Stromal cell of bone marrow (primary cell): ENCODE results near the gene MSRB1.
"Not testable (repeated sequence)": the region's sequence is repeated elsewhere in the genome, so short reads cannot be mapped to it uniquely, and the experiment has no call there.

ENCODE experiments used
- DNase-seq: peaks from one replicate; pipeline ENCODE4 v3.0.0-alpha.2; 2012; ENCODE audit warnings: low read depth

MSRB1 gene

GRCh38 chr16:1915732-1916639 lies 27.0 kb downstream of the MSRB1 start:
- DNase-seq: no peak

GRCh38 chr16:1914988-1915387 lies 28.0 kb downstream of the MSRB1 start:
- no peak for DNase-seq

GRCh38 chr16:1914084-1914608 lies 28.9 kb downstream of the MSRB1 start:
- no peak for DNase-seq

GRCh38 chr16:1913327-1914083 lies 29.5 kb downstream of the MSRB1 start:
- no peak for DNase-seq

GRCh38 chr16:1912215-1912543 lies 30.8 kb downstream of the MSRB1 start:
- DNase-seq: no peak

GRCh38 chr16:1911467-1912214 lies 31.4 kb downstream of the MSRB1 start:
- DNase-seq: no peak

- DNase-seq: no peak
Measured at GRCh38 chr16:1909561-1910231, 33.3 kb downstream of the MSRB1 start.

GRCh38 chr16:1908983-1909382 lies 34.0 kb downstream of the MSRB1 start:
- no peak for DNase-seq

GRCh38 chr16:1908184-1908583 lies 34.8 kb downstream of the MSRB1 start:
- no peak for DNase-seq

- no peak for DNase-seq
Measured at GRCh38 chr16:1907226-1907860, 35.7 kb downstream of the MSRB1 start.

- DNase-seq: no peak
Measured at GRCh38 chr16:1906846-1907165, 36.2 kb downstream of the MSRB1 start.

- DNase-seq: no peak
Measured at GRCh38 chr16:1906055-1906845, 36.7 kb downstream of the MSRB1 start.

GRCh38 chr16:1903845-1904840 lies 38.9 kb downstream of the MSRB1 start:
- DNase-seq: no peak

- DNase-seq: no peak
Measured at GRCh38 chr16:1903220-1903574, 39.8 kb downstream of the MSRB1 start.

- DNase-seq: no peak
Measured at GRCh38 chr16:1902547-1903219, 40.3 kb downstream of the MSRB1 start.

- no peak for DNase-seq
Measured at GRCh38 chr16:1900452-1900774, 42.6 kb downstream of the MSRB1 start.

GRCh38 chr16:1899641-1900451 lies 43.2 kb downstream of the MSRB1 start:
- no peak for DNase-seq

GRCh38 chr16:1897692-1898091 lies 45.3 kb downstream of the MSRB1 start:
- not testable (repeated sequence) for DNase-seq
